HG02840 (cell line): Measurements from ENCODE around the gene MGMT.

ENCODE experiments used
- ATAC-seq: cut with Tn5 transposase; IDR thresholded peaks from one replicate; pipeline ENCODE4 v1.9.1; 2021; ENCODE audit warnings: mild to moderate bottlenecking, moderate library complexity, moderate number of reproducible peaks; ENCODE audit not compliant: unreplicated experiment, low FRiP score

The MGMT gene

DNA sequence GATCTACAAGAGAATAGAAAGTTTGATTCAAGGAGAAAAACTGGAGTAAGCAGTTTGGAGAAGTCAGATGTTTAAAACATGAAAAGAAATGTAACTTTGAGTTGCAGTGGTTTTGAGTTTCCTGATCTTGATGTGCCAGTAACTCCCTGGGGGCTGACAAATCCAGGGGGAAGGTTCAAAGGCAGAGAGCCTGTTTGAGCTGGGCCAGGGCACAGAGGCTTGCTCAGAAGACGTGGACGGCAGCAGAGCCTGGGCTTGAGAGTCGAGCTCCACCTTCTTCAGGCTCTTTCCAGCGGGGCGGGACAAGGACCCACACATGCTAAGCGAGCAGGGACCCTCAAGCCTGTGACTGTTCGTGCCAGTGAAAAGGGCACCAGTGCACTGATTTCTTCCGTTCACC lies 176.2 kb downstream of the MGMT start:
- ATAC-seq, result no peak

DNA sequence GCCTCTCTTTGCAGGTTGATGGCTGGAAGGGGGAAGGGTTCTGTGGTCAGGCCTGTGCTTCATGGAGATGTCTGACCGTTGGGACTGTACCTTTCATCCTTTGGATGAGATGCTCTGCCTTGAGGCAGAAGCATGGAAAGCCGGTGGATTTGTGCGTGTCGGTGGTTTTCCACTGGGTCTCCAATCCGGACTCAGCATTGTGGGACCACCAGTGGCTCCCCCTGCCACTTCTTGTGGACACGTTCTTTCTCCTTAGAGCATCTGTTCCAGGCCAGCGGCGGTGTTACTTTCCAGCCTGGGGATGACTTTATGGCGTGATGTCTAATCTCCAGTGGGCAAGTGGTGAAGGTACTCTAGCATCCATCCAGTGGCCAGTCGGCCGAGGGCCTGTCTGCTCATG lies 178.4 kb downstream of the MGMT start:
- no peak for ATAC-seq

DNA sequence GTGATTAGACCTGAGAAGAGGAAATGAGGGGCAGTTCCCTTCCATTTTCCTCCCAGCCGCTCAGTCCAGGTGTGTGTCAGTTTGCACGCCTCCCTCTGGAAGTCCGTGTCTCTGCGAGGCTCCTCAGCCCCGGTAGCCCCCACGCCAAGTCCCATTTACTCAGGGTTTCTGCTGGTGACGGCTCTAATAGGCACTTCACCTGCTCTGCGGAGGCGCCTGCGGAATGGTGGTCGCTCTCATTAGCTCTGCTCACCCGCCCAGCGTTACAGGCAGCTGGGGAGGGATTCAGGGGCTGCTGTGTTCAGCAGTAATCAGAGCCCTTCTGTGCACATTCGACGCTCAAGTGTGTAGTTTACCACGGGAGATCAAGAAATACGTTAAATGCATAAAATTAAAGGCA lies 179.9 kb downstream of the MGMT start:
- no peak for ATAC-seq

DNA sequence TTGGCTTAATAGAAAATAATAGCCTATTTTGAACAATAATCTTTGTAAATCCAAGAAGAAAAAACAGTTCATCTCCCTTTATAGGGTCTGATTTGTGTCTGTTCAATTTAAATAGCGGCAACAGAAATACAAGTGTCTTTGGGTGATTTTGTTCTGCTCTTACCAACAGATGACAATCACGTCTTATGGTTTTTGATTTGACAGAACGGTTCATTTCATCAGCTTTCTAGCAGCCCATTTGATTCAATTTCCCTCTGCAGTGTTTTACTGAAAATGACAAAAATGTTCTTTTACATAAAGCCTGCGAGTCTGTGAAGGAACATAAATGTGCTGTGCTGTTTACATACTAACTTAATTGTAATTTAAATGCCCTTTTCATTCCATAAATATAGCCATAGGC lies 180.5 kb downstream of the MGMT start:
- ATAC-seq, result no peak

DNA sequence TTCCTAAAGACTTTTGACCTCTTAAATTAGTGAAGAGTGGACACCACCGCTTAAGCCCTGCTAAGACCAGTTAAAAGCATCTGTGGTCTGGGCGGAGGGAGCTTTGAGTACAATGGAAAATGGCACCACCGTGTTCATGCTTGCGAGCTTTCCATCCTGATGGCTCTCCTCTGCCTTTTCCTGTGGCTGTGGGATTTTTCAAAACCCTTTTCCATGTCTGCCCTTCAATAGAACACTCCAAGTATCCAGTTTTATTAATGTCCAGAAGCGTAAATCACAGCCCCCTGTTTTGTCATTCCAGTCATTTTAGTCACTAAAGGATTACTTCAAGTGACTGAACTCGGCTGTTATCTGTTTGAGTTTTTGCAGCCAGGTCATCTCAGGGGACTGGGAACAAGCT lies 181.8 kb downstream of the MGMT start:
- ATAC-seq, result no peak

DNA sequence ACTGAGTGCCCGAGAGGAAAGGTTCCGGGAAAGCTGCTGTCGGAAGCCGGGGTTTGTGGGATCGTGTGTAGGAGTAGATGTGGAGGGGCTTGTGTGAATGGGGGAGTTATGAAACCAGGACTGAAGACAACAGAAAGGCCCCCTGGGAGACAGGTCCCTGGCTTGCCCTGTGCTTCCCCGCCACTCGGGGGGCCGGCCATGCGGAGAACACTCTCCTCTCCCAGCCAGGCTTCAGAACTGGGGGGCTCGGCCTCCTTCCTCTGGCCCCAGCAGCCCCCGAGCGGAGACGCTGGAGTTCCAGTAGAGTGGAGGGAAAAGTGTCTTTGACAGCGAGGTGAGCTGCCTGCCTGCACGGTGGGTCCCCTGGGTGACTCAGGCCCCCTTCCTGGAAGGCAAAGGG lies 185.0 kb downstream of the MGMT start:
- ATAC-seq, result no peak

DNA sequence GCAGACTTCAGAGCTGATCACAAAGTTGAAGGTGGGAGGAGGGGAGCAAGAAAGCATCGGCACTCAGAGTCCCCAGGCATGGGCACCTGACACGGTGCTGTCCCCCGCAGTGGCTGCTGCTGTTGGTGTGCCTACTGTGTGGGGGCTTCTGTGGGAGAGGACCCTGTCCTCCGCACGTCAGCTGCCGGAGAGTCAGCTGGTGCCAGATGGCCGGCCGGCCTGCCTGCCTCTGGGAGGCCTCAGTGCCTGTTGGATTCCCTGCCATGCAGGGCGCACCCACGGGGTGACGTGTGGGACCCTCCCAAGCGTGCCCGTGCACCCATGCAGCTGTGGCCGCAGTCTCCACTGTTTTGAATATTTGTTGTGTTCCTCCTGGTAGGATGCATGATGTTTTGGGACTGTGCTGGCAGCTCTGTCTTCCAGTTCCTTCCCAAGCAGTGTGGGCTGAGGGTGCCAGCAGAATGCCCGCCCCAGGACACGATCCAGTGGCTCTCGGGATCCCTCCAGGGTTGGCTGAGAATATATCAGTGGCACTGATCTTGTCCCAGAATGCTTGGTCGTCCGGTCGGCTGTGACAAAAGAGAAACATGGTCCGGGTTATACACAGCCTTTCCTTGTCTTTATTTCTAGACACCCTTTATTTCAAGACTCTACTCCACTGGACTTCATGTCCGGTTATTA lies 185.6 kb downstream of the MGMT start:
- no peak for ATAC-seq

DNA sequence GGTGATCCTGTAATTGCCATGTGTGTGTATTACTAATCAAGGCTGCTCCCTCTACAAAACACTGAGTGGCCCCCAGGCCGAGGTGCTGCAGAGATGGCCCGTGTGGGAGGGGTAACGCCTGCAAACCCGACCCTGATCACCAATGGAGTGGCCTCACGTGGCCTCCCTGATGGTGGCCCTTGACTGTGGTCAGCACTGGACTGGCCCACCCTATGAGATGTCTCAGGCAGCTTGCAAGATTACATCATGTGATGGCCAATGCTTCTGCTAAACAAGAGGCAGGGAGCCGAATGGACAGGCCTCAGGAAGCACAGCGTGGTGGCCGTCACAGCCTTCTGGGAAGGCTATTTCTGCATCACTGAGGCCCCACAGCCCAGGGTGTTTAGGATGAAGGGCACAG lies 186.4 kb downstream of the MGMT start:
- no peak for ATAC-seq

DNA sequence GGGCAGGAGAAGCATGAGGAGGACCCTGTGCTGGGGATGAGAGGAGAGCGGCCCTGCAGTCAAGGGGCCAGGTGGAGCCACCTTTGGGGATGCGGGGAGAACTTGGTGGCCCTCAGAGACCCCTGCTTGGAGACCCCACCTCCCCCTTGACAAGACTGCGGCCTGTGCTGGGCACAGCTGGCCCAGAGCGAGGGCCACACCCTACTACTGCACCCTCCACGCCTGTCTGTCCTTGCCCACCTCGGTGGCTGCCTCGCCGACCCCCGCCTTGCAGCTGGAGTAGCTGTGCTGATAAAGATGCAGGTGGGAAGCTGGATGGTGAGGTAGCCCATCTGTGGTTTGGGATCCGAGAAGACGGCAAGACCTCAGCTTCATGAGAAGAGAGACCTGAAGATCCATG lies 186.8 kb downstream of the MGMT start:
- ATAC-seq, result no peak

DNA sequence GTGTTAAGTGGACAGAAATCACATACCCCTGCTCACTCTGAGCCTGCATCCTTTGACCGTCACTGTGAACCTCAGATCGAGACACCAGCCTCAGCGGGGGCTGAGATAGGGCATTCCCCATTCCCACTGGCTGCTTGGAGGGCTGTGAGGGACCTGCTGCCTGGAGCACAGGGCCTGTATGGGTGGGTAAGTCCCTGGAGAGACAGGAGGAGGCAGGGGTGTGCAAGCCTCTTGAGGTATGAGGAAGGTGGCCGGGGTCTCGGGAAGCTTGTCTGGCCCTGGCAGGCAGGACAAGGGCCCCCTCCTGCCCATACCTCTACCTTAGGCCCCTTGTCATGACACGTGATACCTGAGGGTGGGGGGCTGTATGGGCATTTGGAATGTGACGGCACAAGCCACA lies 187.4 kb downstream of the MGMT start:
- ATAC-seq, result no peak

DNA sequence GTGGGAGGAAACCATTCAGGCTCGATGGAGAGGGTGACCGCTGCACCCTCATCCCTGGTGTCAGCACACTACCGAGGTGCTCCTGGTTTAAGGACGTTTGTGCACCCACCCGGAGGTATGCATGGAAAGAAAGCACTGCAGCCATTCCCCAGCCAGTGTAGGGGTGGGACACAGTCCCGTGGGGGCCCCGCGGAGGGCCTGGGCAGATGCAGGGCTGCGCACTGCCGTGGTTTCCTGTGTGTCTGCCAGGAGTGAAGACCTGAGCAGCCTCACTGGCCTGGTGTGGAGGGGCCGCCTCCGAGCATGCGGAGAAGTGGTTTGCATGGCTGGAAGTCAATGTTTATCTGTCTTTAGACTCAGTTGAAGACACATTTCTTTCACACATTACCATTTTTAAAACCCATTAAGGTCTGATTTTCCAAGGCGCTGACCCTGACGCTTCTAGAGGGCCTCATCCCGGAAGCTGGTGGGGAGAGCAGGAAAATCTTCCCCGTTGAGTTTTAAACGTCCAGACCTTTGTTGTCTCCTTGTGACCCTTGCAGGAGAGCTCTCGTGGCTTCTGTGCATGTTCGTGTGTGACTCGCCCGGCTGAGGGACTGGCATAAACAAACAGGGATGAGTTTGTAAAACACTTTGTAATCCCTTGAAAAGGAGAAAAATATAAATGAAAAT lies 188.1 kb downstream of the MGMT start:
- ATAC-seq, result no peak

DNA sequence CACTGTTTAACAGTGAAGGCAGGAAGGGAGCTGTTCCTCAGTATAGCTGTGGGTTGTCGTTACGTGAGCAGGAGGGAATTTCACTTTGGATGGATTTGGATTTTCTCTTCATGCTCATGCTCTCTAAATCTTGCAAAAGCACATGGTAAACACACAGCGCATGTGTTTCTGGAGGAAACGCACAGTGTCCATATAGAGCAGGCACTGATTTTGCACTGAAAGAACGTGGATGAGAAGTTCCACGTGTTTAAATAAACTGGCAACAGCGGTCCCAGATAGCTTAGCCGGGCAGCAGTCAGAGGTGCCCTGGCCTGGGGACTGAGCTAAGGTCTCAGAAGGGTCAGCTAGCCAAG lies 188.6 kb downstream of the MGMT start:
- no peak for ATAC-seq

DNA sequence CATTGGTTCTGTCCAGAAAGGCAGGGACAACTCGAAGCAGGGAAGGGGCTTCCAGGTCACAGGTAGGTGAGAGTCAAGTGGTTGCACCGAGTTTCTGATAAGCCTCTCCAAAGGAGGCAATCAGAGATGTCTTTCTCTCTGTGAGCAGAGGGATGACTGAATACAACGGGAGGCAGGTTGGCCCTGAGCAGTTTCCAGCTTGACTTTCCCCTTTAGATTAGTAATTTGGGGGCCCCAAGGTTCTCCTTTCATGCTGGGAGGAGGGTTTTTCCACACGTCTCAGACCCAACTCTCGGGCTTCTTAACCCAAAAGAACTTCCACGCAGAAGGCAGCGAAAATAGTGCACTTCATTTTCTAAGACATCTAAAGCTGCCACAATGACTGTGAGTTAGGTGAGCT lies 189.6 kb downstream of the MGMT start:
- no peak for ATAC-seq

DNA sequence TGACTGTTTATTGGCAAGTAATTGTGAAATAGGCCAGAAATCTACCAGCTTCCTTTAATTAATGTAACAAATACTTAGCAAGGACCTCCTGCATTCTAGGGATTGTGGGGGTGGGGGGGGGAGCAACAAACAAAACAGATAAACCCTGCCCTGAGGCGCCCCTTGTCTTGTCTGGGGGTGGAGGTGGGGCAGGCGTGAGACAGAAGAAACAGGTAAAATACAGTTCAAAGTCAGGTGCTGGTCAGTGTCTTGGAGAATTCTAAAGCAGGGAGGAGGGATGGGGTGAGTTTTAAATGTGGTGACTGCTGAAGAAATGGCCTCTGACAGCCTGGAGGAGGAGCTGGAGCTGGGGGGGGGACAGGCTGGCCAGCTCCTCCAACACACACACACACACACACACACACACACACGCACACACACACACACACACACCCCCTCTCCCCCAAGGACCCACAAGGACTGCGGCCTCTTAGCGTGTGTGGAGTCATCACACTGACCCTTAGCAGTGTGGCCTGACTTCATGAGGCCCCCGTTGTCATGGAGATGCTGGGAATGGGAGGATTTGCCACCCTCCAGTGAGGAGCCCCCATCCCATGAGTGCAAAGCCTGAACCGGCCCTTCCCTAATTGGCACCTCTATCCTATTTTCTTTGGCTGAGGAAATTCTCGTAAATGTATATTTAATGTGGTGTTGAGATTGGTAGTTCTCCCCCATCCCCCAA lies 190.4 kb downstream of the MGMT start:
- no peak for ATAC-seq

DNA sequence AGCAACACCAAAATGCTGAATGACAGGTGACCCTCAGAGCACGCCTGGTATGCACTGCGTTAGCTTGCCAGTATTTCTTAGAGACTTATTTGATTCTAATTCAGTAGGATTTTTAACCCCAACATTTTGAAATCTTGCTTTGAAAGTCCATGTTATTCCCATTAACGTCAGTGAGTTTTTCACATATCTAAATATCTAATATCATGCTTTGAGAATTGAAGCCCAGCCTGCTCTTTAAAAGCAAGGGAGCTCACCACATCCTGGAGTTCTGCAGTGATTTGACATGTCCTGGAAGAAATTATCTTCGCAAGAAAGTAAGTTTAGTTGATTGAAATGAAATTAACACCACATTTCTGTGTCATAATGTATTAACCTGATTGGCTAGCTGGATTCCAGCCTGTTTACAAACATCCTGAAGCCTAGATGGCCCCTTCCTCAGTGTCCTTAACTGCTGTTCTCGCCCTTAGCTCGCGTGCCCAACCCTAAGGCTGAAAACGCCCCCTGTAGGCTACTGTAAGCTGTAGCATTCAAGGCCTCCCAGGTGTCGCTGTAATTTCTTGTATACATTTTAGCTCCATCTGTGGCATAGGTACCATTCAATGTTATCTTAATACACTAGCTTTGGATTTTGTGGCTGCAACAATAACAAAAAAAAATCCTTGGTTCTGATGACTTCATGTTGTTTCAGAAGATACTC lies 191.5 kb downstream of the MGMT start:
- no peak for ATAC-seq

DNA sequence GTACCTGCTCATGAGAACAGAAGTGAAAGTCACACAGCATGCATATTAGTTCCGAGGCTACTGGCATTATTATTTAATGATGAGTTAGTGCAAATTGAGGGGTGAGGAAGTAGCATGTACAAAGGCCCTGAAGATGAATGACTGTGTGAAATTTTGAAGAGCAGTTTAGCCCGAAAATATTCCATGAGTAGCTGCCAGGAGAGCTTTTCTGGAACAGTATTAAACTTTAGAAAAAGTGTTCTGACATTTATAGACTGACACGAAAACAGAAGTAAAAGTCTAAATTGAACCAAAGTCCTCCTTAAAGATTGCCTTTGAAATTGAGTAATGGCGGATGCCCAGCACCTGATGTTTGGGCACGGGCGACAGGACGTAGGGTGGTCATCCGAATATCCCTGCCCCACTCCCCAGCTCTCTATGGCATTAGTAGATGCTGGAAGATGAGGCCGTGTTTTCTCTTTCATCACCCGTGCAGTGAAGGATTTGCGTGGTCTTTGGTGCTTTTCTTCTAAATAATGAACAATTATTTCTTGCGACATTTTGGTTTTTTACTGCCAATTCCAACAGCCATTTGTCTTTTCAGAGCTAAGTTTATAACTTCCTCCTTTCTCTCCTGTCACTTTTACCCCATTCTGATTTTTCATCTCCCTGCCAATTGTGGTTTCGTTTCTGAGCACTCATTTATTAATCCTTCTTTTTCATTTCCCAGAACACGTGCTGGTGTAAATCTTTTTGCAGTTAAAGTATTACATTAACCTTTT lies 192.6 kb downstream of the MGMT start:
- ATAC-seq, result no peak

DNA sequence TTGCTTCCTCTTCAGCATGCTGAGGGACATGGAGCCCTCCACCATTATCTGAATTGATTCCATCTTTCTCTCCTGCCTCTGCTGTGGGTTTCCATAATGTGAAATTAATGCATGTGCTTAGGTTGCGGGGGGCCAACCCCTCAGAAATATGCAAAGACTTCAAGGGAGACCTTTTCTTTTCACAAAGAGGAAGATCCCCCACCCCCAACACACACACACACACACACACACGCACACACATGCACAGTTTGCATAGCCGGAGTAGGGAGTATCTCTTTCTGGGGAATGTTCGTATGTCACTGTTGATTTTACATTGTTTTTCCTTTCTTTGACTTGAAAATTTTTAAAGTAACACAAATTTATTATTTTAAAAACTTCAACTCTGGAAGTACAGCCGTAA lies 193.5 kb downstream of the MGMT start:
- no peak for ATAC-seq

DNA sequence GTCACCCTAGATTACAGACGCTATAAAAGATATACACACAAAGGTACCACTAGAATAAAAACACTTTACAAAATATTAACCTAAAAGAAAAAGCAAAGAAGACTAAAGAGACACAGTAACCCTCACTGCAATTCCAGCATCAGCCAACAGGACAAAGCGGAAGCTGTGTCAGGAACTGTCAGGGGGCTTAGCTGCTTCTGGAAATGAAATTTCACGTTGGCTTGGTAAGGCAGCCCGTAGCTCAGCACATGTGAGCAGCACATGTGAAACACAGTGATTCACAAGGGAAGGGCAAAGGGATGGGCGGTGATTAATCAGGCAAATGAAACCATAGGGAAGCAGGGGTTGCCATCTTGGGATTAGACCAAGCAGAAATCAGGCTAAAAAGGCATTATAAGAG lies 195.4 kb downstream of the MGMT start:
- ATAC-seq, result no peak

DNA sequence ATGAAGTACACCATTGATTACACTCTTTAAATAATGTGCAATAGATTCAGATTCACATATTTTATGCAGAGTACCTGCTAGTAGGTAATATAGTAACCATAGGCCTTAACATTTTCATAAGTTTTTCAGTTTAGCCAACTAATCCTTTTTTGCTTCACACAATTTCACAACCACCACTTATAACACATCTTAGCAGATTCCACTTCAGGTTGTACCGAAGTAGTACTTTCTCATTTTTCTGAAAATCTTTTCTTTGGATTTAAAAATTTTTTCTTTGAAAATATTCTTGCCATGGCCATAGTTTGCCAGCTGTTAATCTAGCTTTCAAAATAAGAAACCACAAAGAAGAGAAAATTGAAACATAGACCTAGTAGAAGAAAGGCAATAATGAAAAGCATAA lies 203.1 kb downstream of the MGMT start:
- no peak for ATAC-seq

DNA sequence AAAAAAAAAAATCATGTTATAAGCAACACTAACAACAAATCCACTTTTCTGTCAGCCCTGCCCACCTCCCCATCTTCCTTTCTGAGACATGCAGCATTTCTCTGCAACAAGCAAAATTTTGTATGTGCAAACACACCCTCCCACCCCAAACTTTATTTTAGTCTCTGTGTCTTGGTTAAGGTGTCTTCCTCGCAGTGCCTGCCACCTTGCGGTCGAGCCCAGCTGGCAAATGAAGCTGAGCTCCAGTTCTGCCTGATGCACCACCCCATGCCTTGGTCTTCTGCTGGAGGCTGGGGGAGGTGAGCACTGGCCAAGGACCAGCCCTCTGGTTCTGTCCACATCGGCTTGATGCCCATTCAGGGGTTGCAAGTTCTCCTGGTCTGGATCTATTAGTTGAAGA lies 206.3 kb downstream of the MGMT start:
- ATAC-seq, result no peak
